CD4-positive, CD25-positive, alpha-beta regulatory T cell (primary cell): ENCODE results near the gene KDM4B. TPM values are rescaled to one million over a fixed set of nuclear protein-coding genes. Genes with fewer than 3 reads are reported as not detected.

Experiments
- ATAC-seq, 2 donors: fragments of 150-1000 bp; cut with Tn5 transposase; one replicate each; pipeline ENCODE4 v1.10.0; 2021; ENCODE audit warnings: low read depth in 2 of 2, moderate number of reproducible peaks in 2 of 2, moderate library complexity in 1 of 2
- DNase-seq, 3 donors: peaks; one replicate each; pipeline versions ENCODE4 v3.0.0 to v3.0.0-alpha.2; 2012 to 2022; ENCODE audit warnings: mixed read lengths in 1 of 3
- H3K27ac ChIP-seq: one replicate; pipeline ENCODE4 v1.7.0; 2013; ENCODE audit warnings: mild to moderate bottlenecking, low read length; ENCODE audit not compliant: insufficient read depth, poor library complexity, severe bottlenecking
- H3K27me3 ChIP-seq: one replicate; pipeline ENCODE4 v1.7.0; 2013; ENCODE audit warnings: low read length; ENCODE audit not compliant: control insufficient read depth, insufficient read depth
- H3K36me3 ChIP-seq: one replicate; pipeline ENCODE4 v1.7.0; 2013; ENCODE audit warnings: mild to moderate bottlenecking, low read length, moderate library complexity; ENCODE audit not compliant: control insufficient read depth, insufficient read depth
- H3K4me1 ChIP-seq: 2 replicates; pipeline ENCODE4 v1.7.0; 2013; ENCODE audit warnings: mild to moderate bottlenecking, low read length; ENCODE audit not compliant: insufficient read depth, control insufficient read depth, poor library complexity, severe bottlenecking
- H3K4me3 ChIP-seq: one replicate; pipeline ENCODE4 v1.7.0; 2013; ENCODE audit warnings: low read depth, mild to moderate bottlenecking, low read length, moderate library complexity
- H3K9me3 ChIP-seq, 2 experiments: 1 replicate in 1 of 2; 2 replicates in 1 of 2; pipeline ENCODE4 v1.7.0; 2013; ENCODE audit warnings: low read length in 2 of 2, mild to moderate bottlenecking in 1 of 2, moderate library complexity in 1 of 2; ENCODE audit not compliant: control insufficient read depth in 2 of 2
- H3K27ac Mint-ChIP-seq, 3 donors: one replicate each; pipeline ENCODE4 v1.8.0; 2020 to 2022; ENCODE audit warnings: mild to moderate bottlenecking in 3 of 3, mixed read lengths in 3 of 3, moderate library complexity in 2 of 3
- H3K27me3 Mint-ChIP-seq: one replicate; pipeline ENCODE4 v1.8.0; 2022; ENCODE audit warnings: mild to moderate bottlenecking, mixed read lengths
- H3K36me3 Mint-ChIP-seq: one replicate; pipeline ENCODE4 v1.8.0; 2020; ENCODE audit warnings: mixed read lengths
- H3K4me1 Mint-ChIP-seq, 4 donors: one replicate each; pipeline ENCODE4 v1.8.0; 2020 to 2022; ENCODE audit warnings: mixed read lengths in 4 of 4, mild to moderate bottlenecking in 1 of 4
- H3K4me3 Mint-ChIP-seq, 4 donors: one replicate each; pipeline ENCODE4 v1.8.0; 2020 to 2022; ENCODE audit warnings: mild to moderate bottlenecking in 4 of 4, mixed read lengths in 4 of 4, moderate library complexity in 3 of 4
- H3K9me3 Mint-ChIP-seq, 7 donors: one replicate each; pipeline ENCODE4 v1.8.0; 2020 to 2022; ENCODE audit warnings: mixed read lengths in 7 of 7, mild to moderate bottlenecking in 3 of 7, moderate library complexity in 2 of 7
- polyA plus RNA-seq, 4 donors: library from polyadenylated mRNA; unstranded; fragments of 300-500 nt; fragmentation: Illumina TruSeq; gene quantifications; one replicate each; pipeline ENCODE4 v1.2.3, GENCODE V29; 2021
- total RNA-seq: library from RNA; stranded (reverse); gene quantifications from one replicate; pipeline ENCODE4 v1.2.3, GENCODE V29; 2022

KDM4B gene
- total and polyA plus RNA-seq, 5 donors from 2014 or later = 6.3 to 70.0 (median 8.6) TPM

- no peak overlapping the region for H3K27ac Mint-ChIP-seq
- Histone ChIP-seq H3K4me1 (no peaks in the 10 kb centered on the region), H3K27me3 (no peaks in the 10 kb centered on the region), H3K27ac (no peak overlapping the region), H3K9me3 (peaks cover 19 to 20% of the 10 kb centered on the region in 2 experiments), H3K4me3 (no peak overlapping the region), H3K36me3 (peaks cover 7% of the 10 kb centered on the region)
- no peaks in the 10 kb centered on the region for H3K27me3 Mint-ChIP-seq
- DNase-seq = no peak
- H3K36me3 Mint-ChIP-seq = peaks cover 30% of the 10 kb centered on the region
- peaks cover 0 to 2% (median 0%) of the 10 kb centered on the region in 4 donors for H3K4me1 Mint-ChIP-seq
- H3K9me3 Mint-ChIP-seq = peaks cover 0 to 21% (median 6%) of the 10 kb centered on the region in 7 donors
- no peak overlapping the region for H3K4me3 Mint-ChIP-seq
- no peak for ATAC-seq
Measured at GRCh38 chr19:5097331-5097930, 128.5 kb downstream of the KDM4B start.

DNA sequence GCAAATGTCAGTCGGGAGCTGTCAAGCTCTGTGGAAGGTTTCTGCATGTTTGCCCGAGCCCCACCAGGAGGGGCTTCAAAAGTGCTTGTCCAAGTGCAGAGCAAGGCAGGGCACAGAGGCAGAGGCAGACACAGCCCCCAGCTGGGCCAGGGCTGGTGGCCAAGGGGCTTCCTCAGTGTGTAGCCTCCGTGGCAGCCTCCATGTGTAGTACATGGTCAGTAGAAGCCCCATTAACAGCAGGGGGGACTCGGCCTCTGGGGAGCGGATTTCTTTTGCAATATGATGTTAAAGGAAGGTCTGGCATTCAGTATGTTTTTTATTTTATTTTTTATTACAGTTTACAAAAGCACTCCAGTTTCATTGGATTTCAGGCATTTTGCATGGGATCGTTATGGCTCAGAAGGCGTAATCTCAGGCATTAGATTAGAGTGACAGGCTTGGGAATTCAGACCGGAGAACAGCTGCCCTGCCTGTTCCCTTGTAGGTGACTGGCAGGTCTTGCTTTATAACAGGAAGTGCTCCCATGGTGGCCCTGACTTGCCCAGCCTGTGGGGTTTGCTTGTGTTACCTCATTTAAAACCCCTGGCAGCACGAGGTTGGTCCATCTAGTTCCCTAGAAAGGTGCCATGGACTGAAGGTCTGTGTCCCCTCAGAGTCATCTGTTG lies 129.2 kb downstream of the KDM4B start:
- peaks cover 7% of the 10 kb centered on the region for H3K36me3 ChIP-seq
- no peak for ATAC-seq
- H3K36me3 Mint-ChIP-seq = peaks cover 30% of the 10 kb centered on the region
- H3K4me1 Mint-ChIP-seq = peaks cover 0 to 2% (median 0%) of the 10 kb centered on the region in 4 donors
- no peak for DNase-seq
- no peaks in the 10 kb centered on the region for H3K27me3 Mint-ChIP-seq
- H3K4me1 ChIP-seq = no peaks in the 10 kb centered on the region
- no peaks in the 10 kb centered on the region for H3K27me3 ChIP-seq
- no peak overlapping the region for H3K4me3 ChIP-seq
- H3K9me3 Mint-ChIP-seq = peaks cover 0 to 21% (median 6%) of the 10 kb centered on the region in 7 donors
- H3K27ac ChIP-seq = no peak overlapping the region
- no peak overlapping the region for H3K4me3 Mint-ChIP-seq
- H3K9me3 ChIP-seq = peaks cover 19 to 20% of the 10 kb centered on the region in 2 experiments
- no peak overlapping the region for H3K27ac Mint-ChIP-seq

DNA sequence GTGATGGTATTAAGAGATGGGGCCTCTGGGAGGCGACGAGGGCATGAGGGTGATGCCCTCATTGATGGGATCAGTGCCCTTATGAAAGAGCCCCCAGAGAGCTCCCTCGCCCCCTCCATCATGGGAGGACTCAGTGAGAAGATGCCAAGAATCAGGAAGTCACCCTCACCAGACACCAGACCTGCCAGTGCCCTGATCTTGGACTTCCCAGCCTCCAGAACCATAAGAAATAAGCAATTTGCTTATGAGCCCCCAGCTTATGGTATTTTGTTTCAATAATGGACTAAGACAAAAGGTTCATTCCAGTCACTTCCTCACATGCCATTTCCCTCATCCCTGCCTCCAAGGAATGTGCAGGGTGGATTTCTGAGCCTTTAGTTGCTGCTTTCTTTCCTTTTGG lies 129.7 kb downstream of the KDM4B start:
- Mint-ChIP-seq H3K9me3 (peaks cover 0 to 21% (median 6%) of the 10 kb centered on the region in 7 donors), H3K4me3 (no peak overlapping the region), H3K4me1 (peaks cover 0 to 2% (median 0%) of the 10 kb centered on the region in 4 donors), H3K36me3 (peaks cover 30% of the 10 kb centered on the region), H3K27ac (no peak overlapping the region), H3K27me3 (no peaks in the 10 kb centered on the region)
- H3K27ac ChIP-seq = no peak overlapping the region
- H3K9me3 ChIP-seq = peaks cover 19 to 20% of the 10 kb centered on the region in 2 experiments
- ATAC-seq (no peak), DNase-seq (no peak)
- no peaks in the 10 kb centered on the region for H3K27me3 ChIP-seq
- no peak overlapping the region for H3K4me3 ChIP-seq
- H3K36me3 ChIP-seq = peaks cover 7% of the 10 kb centered on the region
- H3K4me1 ChIP-seq = no peaks in the 10 kb centered on the region

DNA sequence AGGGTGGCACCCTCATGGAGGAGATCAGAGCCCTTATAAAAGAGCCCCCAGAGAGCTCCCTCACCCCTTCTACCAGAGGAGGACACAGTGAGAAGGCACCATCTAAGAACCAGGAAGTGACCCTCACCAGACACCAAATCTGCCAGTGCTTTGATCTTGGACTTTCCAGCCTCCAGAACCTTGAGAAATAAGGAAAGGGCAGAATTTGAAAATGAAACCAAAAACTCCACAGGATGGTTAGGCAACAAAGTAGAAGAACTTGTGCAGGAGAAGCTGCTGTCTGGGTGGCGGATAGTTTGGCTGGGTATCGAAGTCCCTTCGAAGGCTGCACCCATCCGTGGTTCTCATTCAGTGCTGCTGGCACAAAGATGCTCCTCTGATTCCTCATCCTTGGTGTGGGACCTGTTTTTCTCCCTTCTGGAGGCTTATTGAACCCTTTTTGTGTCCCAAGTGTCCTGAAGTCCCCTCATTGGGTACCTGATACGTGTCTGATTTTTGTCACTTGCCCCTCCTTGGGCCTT lies 130.8 kb downstream of the KDM4B start:
- Histone ChIP-seq H3K27me3 (no peaks in the 10 kb centered on the region), H3K36me3 (peaks cover 7% of the 10 kb centered on the region), H3K9me3 (peaks cover 19 to 20% of the 10 kb centered on the region in 2 experiments), H3K4me1 (no peaks in the 10 kb centered on the region), H3K27ac (no peak overlapping the region), H3K4me3 (no peak overlapping the region)
- H3K9me3 Mint-ChIP-seq = peaks cover 0 to 21% (median 6%) of the 10 kb centered on the region in 7 donors
- no peak for ATAC-seq
- no peak overlapping the region for H3K27ac Mint-ChIP-seq
- H3K4me3 Mint-ChIP-seq = peak overlapping the region in 1 of 4 donors; percentile 63
- H3K4me1 Mint-ChIP-seq = peaks cover 0 to 2% (median 0%) of the 10 kb centered on the region in 4 donors
- no peak for DNase-seq
- peaks cover 30% of the 10 kb centered on the region for H3K36me3 Mint-ChIP-seq
- no peaks in the 10 kb centered on the region for H3K27me3 Mint-ChIP-seq

DNA sequence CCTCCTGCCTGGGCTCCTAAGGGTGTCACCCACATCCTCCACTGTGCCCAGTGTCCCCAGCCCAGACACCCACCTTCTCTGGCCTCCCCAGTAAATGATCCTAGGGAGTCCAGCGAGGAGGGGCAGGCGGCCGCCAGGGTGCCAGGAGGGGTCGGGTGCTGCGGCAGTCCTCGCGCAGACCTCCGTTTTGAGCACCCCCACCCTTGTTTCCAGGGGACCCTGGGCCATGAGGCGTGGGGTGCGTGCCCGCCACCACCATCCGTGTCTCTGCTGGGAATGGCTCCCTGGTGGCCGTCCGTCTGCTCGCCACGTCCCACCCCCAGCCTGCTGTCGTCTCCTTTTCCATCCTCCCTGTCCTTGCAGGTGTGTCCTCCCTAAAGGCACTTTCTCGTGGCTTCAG lies 133.0 kb downstream of the KDM4B start:
- peaks cover 0 to 2% (median 0%) of the 10 kb centered on the region in 4 donors for H3K4me1 Mint-ChIP-seq
- Histone ChIP-seq H3K27me3 (no peaks in the 10 kb centered on the region), H3K4me1 (no peaks in the 10 kb centered on the region), H3K36me3 (peaks cover 11% of the 10 kb centered on the region), H3K4me3 (no peak overlapping the region), H3K27ac (no peak overlapping the region), H3K9me3 (peaks cover 19 to 20% of the 10 kb centered on the region in 2 experiments)
- H3K36me3 Mint-ChIP-seq = peaks cover 29% of the 10 kb centered on the region
- H3K4me3 Mint-ChIP-seq = no peak overlapping the region
- DNase-seq (no peak), ATAC-seq (no peak)
- H3K27ac Mint-ChIP-seq = no peak overlapping the region
- no peaks in the 10 kb centered on the region for H3K27me3 Mint-ChIP-seq
- peaks cover 0 to 21% (median 6%) of the 10 kb centered on the region in 7 donors for H3K9me3 Mint-ChIP-seq

DNA sequence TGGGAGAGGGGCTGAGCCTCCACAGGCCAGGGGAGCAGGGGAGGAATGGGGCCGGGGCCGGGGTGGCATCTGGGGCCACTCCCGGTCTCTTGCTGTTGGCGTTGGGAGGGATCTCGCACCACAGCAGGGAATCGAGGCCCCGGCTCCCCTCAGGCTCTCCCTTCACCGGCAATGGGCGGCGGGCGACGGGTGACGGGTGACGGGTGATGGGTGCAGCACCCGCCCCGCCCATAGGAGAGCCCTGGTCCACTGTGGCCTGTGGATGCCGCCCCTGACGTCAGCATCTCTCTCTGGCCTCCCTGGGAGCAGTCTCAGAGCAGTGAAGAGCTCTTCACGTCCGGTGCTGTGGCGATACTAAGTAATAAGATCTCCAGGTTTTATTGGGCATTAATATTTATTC lies 133.6 kb downstream of the KDM4B start:
- H3K4me3 Mint-ChIP-seq = no peak overlapping the region
- DNase-seq (no peak), ATAC-seq (no peak)
- H3K27ac ChIP-seq = no peak overlapping the region
- no peaks in the 10 kb centered on the region for H3K27me3 Mint-ChIP-seq
- H3K27me3 ChIP-seq = no peaks in the 10 kb centered on the region
- H3K4me1 Mint-ChIP-seq = peaks cover 0 to 2% (median 0%) of the 10 kb centered on the region in 4 donors
- H3K4me1 ChIP-seq = no peaks in the 10 kb centered on the region
- no peak overlapping the region for H3K4me3 ChIP-seq
- peaks cover 0 to 18% (median 6%) of the 10 kb centered on the region in 7 donors for H3K9me3 Mint-ChIP-seq
- H3K36me3 Mint-ChIP-seq = peaks cover 23% of the 10 kb centered on the region
- H3K27ac Mint-ChIP-seq = no peak overlapping the region
- peaks cover 19 to 20% of the 10 kb centered on the region in 2 experiments for H3K9me3 ChIP-seq
- H3K36me3 ChIP-seq = peaks cover 11% of the 10 kb centered on the region

DNA sequence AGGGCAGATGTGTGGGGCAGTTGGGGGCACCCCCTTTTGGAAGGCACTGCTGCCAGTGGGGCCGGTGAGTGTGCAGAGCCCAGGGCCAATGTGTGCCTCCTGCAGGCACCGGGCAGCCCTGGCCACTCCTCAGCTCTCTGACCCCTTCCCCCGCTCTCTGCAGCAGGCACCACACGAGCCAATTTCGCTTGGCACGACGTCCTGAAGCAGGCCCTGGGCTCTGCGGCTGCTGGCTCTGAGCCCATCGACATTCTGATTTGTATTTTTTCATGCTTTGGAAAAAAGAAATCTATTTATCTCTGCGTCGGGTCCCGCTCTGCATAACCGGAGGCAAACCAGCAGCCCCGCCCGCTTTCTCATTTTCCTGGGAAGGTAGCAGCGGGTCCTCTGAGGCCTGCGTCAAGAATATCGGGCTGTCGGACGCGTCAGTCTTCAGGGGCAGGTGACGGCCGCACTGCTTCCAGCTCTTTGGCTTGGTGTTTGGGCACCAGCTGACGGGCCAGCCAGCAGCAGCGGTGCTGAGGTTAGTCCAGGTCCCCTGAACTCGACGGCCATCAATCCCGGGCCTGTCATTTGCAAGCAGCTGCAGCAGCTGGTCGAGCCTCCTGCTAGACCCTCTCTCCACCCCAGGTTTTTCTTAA lies 134.3 kb downstream of the KDM4B start:
- ATAC-seq = no peak
- H3K27me3 Mint-ChIP-seq = no peaks in the 10 kb centered on the region
- no peak overlapping the region for H3K4me3 Mint-ChIP-seq
- peaks cover 0 to 2% (median 0%) of the 10 kb centered on the region in 4 donors for H3K4me1 Mint-ChIP-seq
- Histone ChIP-seq H3K36me3 (peaks cover 11% of the 10 kb centered on the region), H3K27me3 (no peaks in the 10 kb centered on the region), H3K4me1 (no peaks in the 10 kb centered on the region), H3K9me3 (peaks cover 17 to 20% of the 10 kb centered on the region in 2 experiments), H3K27ac (no peak overlapping the region), H3K4me3 (no peak overlapping the region)
- H3K9me3 Mint-ChIP-seq = peaks cover 0 to 18% (median 6%) of the 10 kb centered on the region in 7 donors
- no peak for DNase-seq
- H3K36me3 Mint-ChIP-seq = peaks cover 23% of the 10 kb centered on the region
- no peak overlapping the region for H3K27ac Mint-ChIP-seq
